NCI-H2107 treated with DMSO at 0.1 percent for 48 hours (cell line): Measurements from ENCODE around the gene SLC17A4.
A peak's percentile ranks its signal among the peaks of the same experiment; 100 is the strongest.
"Not testable (repeated sequence)": the region's sequence is repeated elsewhere in the genome, so short reads cannot be mapped to it uniquely, and the experiment has no call there.

ENCODE experiments used
- DNase-seq: peaks from one replicate; lab custom pipeline; 2025; ENCODE audit not compliant: unreplicated experiment; lab: John Stamatoyannopoulos, UW

SLC17A4 gene

GRCh38 chr6:25754535-25754934 is at the start of gene SLC17A4:
Gene SLC17A4, plus strand, starts transcription at chr6:25754742. Its CDS starts 7,221 bp downstream, at chr6:25761963.
- no peak for DNase-seq

GRCh38 chr6:25706314-25707014 is 48.1 kb upstream of the SLC17A4 start:
- no peak for DNase-seq

GRCh38 chr6:25709761-25710160 is 44.8 kb upstream of the SLC17A4 start:
- no peak for DNase-seq

GRCh38 chr6:25710287-25710686 is 44.3 kb upstream of the SLC17A4 start:
- DNase-seq: no peak

GRCh38 chr6:25713824-25714223 is 40.7 kb upstream of the SLC17A4 start:
- peak; percentile 30 for DNase-seq

GRCh38 chr6:25714765-25715164 is 39.8 kb upstream of the SLC17A4 start:
- DNase-seq: no peak

- no peak for DNase-seq
Measured at GRCh38 chr6:25715794-25716193, 38.7 kb upstream of the SLC17A4 start.

- no peak for DNase-seq
Measured at GRCh38 chr6:25717866-25718740, 36.4 kb upstream of the SLC17A4 start.

- DNase-seq: no peak
Measured at GRCh38 chr6:25726122-25726911, 28.2 kb upstream of the SLC17A4 start.

- DNase-seq: no peak
Measured at GRCh38 chr6:25727028-25727427, 27.5 kb upstream of the SLC17A4 start.

- no peak for DNase-seq
Measured at GRCh38 chr6:25730907-25731306, 23.6 kb upstream of the SLC17A4 start.

- DNase-seq: no peak
Measured at GRCh38 chr6:25731721-25732120, 22.8 kb upstream of the SLC17A4 start.

- no peak for DNase-seq
Measured at GRCh38 chr6:25732468-25733198, 21.9 kb upstream of the SLC17A4 start.

- no peak for DNase-seq
Measured at GRCh38 chr6:25735261-25735660, 19.3 kb upstream of the SLC17A4 start.

- DNase-seq: no peak
Measured at GRCh38 chr6:25743868-25744267, 10.7 kb upstream of the SLC17A4 start.

- DNase-seq: no peak
Measured at GRCh38 chr6:25745836-25746235, 8.7 kb upstream of the SLC17A4 start.

GRCh38 chr6:25746968-25747367 is 7.6 kb upstream of the SLC17A4 start:
- no peak for DNase-seq

- no peak for DNase-seq
Measured at GRCh38 chr6:25747477-25747876, 7.1 kb upstream of the SLC17A4 start.

- DNase-seq: no peak
Measured at GRCh38 chr6:25748049-25748448, 6.5 kb upstream of the SLC17A4 start.

- DNase-seq: not testable (repeated sequence)
Measured at GRCh38 chr6:25748601-25749517, 5.7 kb upstream of the SLC17A4 start.
